Raji (cell line): Measurements from ENCODE around the gene SATB2.

ENCODE experiments used
- POLR2A ChIP-seq: IDR thresholded peaks from 2 replicates; pipeline ENCODE4 v1.6.1; 2011; ENCODE audit warnings: low read depth, low read length, control low read depth; ENCODE audit not compliant: insufficient read depth

The SATB2 gene

DNA sequence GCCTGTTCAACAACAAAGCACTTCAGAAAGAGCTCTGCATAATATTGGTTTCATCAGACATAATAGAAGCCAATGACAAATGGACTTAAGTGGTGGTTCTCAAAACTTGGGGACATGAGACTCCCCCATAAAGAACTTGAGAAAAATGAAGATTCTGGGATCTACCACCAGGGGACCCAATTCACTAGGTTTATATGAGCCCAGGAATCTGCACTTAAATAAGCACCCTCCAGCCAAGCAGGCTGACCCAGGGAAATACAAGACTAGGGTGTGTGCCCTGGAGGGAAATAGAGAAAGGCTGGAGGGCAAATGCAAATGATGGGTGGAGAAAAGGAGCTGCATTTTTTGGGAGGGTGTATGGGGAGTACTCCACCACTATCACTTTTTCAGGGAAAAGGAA, 52.5 kb downstream of the SATB2 start:
- no peak for TF ChIP-seq POLR2A

DNA sequence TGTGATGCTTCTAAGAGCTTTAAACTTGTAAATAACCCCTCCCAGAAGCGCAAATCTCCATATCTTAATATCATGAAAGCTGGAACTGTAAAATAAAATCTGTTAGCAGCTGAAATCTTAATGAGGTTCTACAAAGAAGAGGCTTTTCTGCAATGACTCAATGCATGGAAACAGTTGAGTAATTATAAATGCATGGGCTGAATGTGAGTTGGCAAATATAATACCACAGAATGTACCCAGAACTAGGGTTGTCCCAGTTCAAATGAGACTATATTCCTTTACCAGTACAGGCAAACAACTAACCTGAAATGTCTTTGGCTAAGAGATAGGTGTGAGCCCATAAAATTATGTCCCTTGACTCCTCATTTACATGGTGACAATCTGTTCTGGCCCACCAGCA, 52.9 kb downstream of the SATB2 start:
- TF ChIP-seq POLR2A: no peak

DNA sequence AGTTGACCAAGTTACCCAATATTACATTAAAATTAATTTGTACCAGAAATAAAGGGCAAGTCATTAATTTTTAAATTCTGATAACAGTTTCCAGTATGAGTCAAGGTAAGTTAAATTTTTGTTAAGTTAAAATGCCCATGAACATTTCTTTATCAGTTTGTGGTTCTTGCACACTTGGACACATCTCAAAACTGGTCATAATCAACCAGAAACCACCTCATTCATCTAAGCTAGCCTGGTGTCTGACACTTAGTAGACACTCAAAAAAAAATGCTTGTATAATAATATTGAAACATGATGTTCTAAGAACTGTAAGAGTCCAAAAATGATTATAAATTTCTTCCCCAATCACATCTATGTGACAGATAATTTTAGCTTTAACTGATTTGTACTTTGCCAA, 62.4 kb downstream of the SATB2 start:
- no peak for TF ChIP-seq POLR2A

DNA sequence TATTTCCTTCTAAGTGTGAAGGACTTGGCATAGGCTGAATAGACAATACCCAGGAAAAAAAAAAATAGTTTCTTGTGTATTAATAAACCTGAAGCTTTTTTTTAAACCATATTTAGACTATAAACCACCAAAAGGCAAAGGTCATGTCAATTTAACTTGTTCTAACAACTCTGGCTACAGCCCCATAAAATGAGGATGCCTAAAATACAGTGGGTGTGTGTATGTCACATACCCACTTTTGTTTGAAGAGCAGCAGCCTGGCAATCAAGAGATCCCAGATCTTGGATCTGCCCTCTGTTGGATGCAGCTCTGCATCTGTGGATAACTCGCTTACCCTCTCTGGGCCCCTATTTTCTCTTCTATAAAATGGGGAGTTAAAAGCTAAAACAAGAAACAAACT, 65.4 kb downstream of the SATB2 start:
- no peak for TF ChIP-seq POLR2A

DNA sequence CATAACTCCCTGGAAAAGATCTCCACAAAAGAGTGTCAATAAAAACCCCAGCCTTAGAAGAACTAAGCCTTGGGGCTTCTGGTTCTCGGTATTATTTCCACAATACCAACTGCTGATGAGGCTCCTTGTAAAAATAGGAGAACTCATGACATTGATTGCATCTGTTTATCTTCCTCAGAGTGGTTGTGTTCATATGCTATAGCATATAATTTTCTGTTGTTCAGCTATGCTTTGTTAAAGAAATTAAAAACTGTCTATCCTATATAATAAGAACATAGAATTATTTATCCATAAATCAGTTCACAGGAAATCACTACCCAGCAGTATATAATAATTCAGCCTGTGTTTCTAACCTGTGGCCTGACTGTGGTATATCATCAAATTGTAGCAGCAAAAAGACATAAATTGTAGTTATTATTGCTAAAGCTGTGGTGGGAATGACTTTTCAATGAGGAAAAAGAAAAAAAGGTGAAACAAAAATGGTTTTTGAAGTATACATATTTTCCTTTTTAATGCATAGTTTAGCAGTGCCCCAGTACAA, 68.9 kb downstream of the SATB2 start:
- TF ChIP-seq POLR2A: no peak

DNA sequence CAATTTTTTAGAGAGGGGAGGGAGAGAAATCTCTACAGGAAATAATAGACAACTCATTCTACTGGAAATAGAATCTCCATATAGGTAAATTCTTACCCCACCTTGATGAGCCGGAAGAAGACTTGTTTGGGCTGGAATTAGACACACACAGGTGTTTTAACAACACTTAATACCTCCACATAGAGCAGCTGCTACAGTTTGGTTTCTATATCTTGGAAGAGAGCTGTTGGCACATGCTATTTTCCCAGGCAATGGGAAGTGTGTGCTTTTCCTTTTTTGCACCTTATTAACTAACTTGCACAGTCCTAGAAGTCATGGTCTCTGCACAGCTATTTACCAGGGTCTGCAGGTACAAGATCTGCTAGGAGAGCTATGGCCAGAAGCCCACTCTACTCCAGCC, 73.7 kb downstream of the SATB2 start:
- no peak for TF ChIP-seq POLR2A

DNA sequence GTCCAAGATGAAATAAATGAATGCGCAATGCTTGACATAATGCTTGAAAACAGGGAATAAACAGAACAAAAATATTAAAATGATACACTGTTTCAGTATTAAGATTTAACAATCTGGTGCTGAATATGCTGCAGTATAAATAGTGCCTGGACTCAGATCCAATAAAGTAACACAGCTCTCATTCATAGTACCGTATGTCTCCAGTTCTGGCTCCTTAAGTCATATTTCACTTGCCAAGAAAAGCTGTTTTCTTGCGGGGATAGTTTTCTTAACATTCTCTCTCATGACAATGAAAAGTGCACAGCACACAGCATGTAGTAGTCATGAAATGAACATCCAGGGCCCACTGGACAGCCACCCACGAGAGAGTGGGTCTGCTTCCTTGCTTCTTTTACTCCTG, 74.7 kb downstream of the SATB2 start:
- TF ChIP-seq POLR2A: no peak

DNA sequence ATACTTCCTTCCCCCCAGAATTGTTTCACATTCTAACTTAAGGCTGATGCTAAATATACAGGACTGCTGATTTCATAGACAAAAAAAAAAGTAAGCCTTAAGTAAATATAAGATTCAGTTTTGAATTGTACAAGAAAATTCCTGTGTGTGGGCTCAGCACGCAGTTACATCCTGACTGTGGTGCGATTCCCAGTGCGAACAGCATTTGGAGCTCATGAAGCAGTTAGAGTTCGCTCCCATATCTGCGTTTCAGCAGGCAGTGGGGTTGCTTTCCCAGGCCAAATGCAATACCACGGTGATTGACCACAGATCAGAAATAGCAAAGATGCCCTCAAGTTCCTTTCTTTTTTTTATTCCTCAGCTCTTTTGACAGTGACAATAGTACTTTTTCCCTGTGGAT, 75.6 kb downstream of the SATB2 start:
- TF ChIP-seq POLR2A: no peak

DNA sequence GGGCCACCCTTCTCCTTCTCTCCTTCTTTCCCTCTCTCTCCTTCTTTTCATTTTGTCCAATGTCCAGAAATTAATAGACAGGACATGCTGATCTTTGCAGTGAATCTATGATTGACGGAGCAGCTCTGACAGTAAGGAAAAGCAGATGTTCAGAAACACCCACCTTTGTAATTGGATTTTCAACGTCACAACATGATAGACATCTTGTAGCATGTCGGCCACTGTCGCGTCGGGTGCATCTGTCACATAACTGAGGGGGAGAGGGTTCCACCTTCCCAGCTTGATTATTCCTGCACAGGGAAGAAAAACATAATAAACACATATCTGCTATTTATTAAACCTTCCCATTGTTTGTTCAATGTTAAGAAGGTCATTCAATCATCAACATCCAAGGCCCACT, 76.2 kb downstream of the SATB2 start:
- no peak for TF ChIP-seq POLR2A

DNA sequence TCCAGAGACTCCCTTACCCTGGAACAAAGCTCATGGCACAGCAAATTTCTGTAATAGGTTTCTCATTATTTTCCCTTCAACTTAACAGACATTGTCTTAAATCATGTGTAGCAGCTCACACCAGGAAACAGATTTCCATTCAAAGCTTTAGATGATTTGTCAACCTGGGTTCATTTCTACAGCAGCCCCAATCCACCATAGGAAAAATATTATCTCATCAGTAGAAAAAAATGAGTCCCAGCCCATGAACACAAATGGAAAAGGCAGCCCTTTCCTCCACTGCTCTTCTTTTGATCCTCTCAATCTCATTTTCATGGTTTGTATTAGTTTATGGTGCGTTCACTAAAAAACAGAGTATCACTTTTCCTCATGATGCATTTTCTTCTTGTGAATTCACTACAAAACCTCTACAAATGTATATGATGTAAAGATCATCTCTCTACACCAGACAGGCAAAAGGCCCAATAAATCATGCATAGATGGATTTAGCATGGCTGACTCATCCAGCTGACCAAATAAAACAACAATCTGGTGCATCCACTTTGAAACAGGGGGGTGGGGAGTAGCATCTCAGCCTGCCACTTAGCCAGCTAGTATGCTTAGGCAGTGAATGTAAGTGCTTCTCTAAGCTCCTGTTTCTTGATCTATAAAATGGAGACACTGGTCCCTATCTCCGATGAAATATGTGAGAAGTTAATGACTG, 78.6 kb downstream of the SATB2 start:
- TF ChIP-seq POLR2A: no peak

DNA sequence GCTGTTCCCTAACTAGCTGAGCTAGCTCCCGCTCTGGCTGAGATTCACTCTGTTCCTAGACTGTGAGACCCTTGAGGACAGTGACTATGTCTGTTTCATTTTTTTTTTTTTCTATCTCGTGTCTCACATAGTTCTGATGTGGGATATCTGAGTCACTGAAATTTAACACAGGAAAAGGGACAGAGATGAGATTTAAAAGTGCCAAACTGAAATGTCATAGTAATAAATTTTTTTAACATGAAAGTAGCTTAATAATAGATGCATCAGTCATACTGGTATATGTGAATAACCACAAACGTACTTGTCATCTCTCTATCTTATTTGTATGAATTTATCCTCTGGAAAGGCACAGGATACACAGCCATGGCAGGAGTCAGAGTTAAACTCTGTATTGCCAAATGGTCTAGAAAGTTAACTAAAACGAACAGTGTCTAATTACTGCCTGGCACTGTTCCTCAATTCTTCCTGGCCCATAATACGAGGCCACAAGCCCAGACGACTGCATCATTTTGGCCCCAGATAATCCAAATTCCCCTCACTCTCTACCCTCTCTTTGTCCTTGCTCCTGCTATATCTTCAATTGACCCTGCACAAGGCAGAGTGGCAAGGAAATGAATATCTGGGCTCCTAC, 87.5 kb downstream of the SATB2 start:
- TF ChIP-seq POLR2A: no peak

DNA sequence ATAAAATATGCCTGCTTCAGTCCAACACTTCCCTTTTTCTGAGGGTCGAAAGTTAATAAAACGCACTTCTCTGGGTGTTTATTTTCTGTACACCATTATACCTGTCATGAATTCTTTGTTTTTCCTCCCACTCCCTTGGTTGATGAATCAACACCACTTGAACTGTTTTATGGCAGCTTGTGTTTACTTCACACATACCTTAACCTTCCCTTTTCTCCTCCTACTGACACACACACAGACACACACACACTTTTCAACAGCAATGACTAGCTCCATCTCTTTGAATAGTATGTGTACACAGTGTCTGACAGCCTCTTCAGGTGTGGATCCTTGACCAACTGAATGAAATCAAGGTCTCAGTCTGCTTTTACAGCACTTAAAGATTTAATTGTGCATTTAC, 91.3 kb downstream of the SATB2 start:
- TF ChIP-seq POLR2A: no peak

DNA sequence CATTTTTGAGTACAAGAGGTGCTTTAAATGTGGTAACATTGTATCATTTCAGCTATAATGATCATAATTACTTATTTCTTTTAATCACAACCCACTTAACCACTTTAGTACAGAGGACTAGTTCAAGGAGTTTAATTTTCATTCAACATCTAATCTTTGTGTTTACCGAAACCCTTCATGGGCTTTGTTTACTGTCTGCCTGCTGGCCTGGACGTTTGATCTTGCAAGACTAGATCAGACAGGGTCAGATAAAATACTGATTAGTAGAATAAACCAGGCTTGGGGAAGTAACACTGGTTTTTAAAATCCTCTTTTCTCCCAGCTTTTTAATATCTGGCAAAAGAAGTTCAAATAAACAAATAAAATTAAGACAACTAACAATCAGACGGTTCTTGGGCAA, 93.6 kb downstream of the SATB2 start:
- TF ChIP-seq POLR2A: no peak

DNA sequence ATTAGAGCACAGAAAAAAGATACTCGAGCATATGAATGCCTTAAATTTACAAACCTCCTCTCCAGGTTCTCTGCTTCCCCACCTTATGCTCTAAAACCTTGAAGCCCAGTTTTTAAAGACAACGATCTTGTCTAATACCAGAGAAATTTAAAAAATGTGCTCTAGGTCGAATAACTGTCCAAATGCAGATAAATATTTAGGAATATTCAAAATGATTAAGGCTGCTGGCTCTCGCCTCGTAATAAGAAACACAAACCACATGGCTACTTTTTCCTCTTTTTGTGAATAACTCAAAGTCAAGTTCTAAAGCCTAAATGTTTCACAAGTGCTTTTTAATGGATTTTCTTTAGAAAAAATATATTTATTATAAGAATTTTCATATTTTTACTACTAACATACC, 101.3 kb downstream of the SATB2 start:
- no peak for TF ChIP-seq POLR2A

DNA sequence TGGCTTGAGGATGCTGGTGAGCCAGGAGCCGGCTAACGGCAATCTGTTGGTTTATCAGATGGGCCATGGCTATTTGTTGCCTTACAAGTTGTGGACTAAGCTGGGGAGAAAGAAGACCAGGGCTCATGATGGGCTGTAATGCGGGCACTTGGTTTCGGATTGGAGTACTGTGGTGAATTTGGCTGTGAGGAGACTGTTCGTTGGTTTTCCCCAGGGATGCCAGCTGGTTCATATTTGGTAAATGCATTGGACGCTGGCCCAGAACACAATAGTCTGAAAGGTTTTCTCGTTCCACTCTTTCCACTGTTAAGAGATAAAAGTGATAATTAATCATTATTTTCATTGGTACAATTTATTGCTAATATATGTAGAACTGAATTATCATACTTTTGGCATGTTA, 108.9 kb downstream of the SATB2 start:
- TF ChIP-seq POLR2A: no peak

DNA sequence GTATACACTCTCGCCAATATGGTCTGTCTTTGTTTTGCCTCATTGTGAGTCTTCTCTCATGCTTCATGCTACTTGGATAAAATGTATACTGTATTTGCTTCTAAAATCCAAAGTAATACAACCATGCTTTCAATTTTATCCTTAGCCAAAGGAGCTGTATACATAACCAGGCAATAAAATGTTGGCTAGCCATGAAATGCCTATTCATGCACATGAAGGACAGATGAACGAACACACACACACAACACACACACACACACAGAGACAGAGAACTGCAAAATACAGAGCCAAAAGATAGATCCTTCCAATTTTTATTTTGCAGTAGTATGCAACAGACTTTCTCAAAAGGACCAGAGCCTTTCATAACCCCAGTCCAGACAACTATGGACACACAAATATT, 113.7 kb downstream of the SATB2 start:
- no peak for TF ChIP-seq POLR2A

DNA sequence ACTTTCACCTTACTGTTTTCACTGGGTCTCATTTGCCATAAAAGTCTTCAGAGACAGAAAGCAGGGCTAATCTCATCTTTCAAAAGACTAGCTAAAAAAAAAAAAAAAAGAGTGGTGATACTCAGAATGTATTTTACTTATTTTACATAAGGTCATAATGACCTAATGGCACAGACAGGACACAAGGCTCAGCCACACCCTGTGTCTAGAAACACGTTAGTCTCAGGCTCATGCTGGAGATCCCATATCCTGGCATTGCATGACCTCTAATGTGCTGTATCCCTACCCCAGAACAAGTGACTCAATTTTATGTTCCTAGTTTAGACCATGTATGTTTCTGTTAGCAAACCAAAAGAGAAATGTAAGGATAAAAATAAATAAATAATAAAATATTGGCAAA, 115.4 kb downstream of the SATB2 start:
- no peak for TF ChIP-seq POLR2A
